Left lung (tissue), 10 donors: Measurements from ENCODE around the gene RAD52. TPM values are rescaled to one million over a fixed set of nuclear protein-coding genes. Genes with fewer than 3 reads are reported as not detected.

ENCODE experiments used
- ATAC-seq: fragments of 200-7000 bp; cut with Tn5 transposase; one replicate; pipeline ENCODE4 v1.9.1; 2020; ENCODE audit warnings: moderate library complexity
- DNase-seq, 4 donors: peaks; one replicate each; pipeline ENCODE4 v3.0.0-alpha.2; 2013 to 2020
- H3K27ac ChIP-seq, 2 donors: fragments of 200-600 bp; sonication (generic) in 1 of 2; one replicate each; pipeline versions ENCODE4 v1.5.0 to v1.8.0; 2020 to 2021
- H3K27me3 ChIP-seq, 2 donors: fragments of 200-600 bp; sonication (generic) in 1 of 2; one replicate each; pipeline versions ENCODE4 v1.5.0 to v1.8.0; 2020 to 2021
- H3K36me3 ChIP-seq, 2 donors: fragments of 200-600 bp; sonication (generic) in 1 of 2; one replicate each; pipeline versions ENCODE4 v1.5.0 to v1.8.0; 2020 to 2021
- H3K4me1 ChIP-seq, 2 donors: fragments of 200-600 bp; one replicate each; pipeline ENCODE4 v1.8.0; 2021
- H3K4me3 ChIP-seq, 2 donors: fragments of 200-600 bp; sonication (generic) in 1 of 2; one replicate each; pipeline versions ENCODE4 v1.5.0 to v1.8.0; 2020 to 2021; ENCODE audit warnings: mild to moderate bottlenecking in 1 of 2
- H3K9me3 ChIP-seq, 2 donors: fragments of 200-600 bp; sonication (generic) in 1 of 2; one replicate each; pipeline versions ENCODE4 v1.5.0 to v1.8.0; 2020 to 2021
- CTCF ChIP-seq, 2 donors: fragments of 200-600 bp; sonication (generic) in 1 of 2; IDR thresholded peaks; one replicate each; pipeline versions ENCODE4 v1.5.0 to v1.8.0; 2021; ENCODE audit warnings: antibody characterized with exemption in 2 of 2
- intact Hi-C, 2 donors: fragments of 100-400 bp; cut with DNase I; formaldehyde crosslinking; loops; one replicate each; pipeline versions ENCODE4 v1.11.2 to v1.14.2; 2022
- polyA plus RNA-seq, 6 donors: library from polyadenylated mRNA; unstranded; fragments of 120-200 nt; gene quantifications; one replicate each; pipeline ENCODE4 v1.2.1, GENCODE V29; 2013; ENCODE audit not compliant: insufficient read length in 6 of 6
- total RNA-seq, 2 donors: library from RNA; stranded (reverse); fragmentation: NEBNext Ultra II Directional; extraction: Animal tissue kit (Norgen Biotek cat#: 25700); gene quantifications; one replicate each; pipeline ENCODE4 v1.2.1, GENCODE V29; 2021
- donor health status: DM: no; HTN: yes; CAD: no.
- donor health status: DM: no; HTN: no; CAD: no.

Gene RAD52
- total and polyA plus RNA-seq, 8 donors = 11.1 to 46.9 (median 36.8) TPM

DNA sequence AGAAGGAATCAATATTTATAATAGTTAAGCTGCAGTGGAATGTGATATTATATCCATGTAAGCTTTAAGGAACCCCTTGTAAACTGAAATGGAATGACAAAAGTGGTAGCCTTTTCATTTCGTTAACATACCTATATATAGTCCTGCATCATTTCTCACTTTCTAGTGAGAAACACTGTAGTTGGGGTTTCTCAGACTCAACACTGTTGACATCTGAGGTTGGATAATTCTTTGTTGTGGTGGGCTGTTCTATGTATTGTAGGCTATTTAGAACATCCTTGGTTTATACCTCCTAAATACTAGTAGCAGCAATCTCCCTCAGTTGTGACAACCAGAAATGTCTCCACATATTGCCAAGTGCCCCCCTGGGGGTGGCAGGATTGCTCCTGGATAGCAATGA lies 79.1 kb downstream of the RAD52 start:
- no peak for ATAC-seq
- intact Hi-C loops = no loop called here
- no peak for TF ChIP-seq CTCF (IDR thresholded peaks at IDR 0.05)

DNA sequence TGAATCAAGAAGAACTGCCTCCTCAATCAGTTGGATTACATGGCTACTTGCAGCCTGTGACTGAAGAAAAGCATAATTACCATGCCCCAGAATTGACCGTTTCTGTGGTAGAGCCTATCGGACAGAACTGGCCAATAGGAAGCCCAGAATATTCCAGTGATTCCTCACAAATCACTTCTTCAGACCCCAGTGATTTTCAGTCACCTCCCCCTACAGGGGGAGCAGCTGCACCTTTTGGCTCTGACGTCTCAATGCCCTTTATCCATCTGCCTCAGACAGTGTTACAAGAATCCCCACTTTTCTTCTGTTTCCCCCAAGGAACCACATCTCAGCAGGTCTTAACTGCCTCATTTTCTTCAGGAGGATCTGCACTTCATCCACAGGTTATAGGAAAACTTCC lies 80.8 kb downstream of the RAD52 start:
- TF ChIP-seq CTCF (IDR thresholded peaks at IDR 0.05) = no peak
- no peak overlapping the region for H3K27ac ChIP-seq
- intact Hi-C loops = no loop called here
- H3K4me1 ChIP-seq = no peaks in the 10 kb centered on the region
- no peaks in the 10 kb centered on the region for H3K9me3 ChIP-seq
- DNase-seq (no peak), ATAC-seq (no peak)
- H3K27me3 ChIP-seq = no peaks in the 10 kb centered on the region
- peaks cover 0 to 89% of the 10 kb centered on the region in 2 donors for H3K36me3 ChIP-seq
- no peak overlapping the region for H3K4me3 ChIP-seq

More for the DNA sequence above, 79.1 kb downstream of the RAD52 start:
- Histone ChIP-seq H3K27ac (no peak overlapping the region), H3K36me3 (peaks cover 0 to 86% of the 10 kb centered on the region in 2 donors), H3K27me3 (no peaks in the 10 kb centered on the region), H3K4me3 (no peak overlapping the region), H3K4me1 (no peaks in the 10 kb centered on the region), H3K9me3 (no peaks in the 10 kb centered on the region)
- no peak for DNase-seq

DNA sequence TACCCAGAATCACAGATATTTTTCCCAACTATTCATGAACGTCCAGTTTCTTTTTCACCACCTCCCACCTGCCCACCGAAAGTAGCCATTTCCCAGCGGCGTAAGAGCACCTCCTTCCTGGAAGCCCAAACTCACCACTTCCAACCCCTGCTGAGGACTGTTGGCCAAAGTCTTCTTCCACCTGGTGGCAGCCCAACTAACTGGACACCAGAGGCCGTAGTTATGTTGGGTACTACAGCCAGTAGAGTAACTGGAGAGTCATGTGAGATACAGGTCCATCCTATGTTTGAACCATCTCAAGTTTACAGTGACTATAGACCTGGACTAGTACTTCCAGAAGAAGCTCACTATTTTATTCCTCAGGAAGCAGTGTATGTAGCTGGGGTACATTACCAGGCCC lies 81.6 kb downstream of the RAD52 start:
- no peak for ATAC-seq
- no peak for DNase-seq
- intact Hi-C loops = no loop called here

GRCh38 chr12:865614-866013 lies 83.9 kb downstream of the RAD52 start:
- ATAC-seq (no peak), DNase-seq (no peak)
- Histone ChIP-seq H3K27ac (no peak overlapping the region), H3K4me1 (no peaks in the 10 kb centered on the region), H3K9me3 (no peaks in the 10 kb centered on the region), H3K4me3 (no peak overlapping the region), H3K36me3 (peaks cover 0 to 84% of the 10 kb centered on the region in 2 donors), H3K27me3 (no peaks in the 10 kb centered on the region)
- no peak for TF ChIP-seq CTCF (IDR thresholded peaks at IDR 0.05)
- intact Hi-C loops = no loop called here

More for the DNA sequence above, 81.6 kb downstream of the RAD52 start:
- Histone ChIP-seq H3K4me1 (no peaks in the 10 kb centered on the region), H3K36me3 (peaks cover 0 to 87% of the 10 kb centered on the region in 2 donors), H3K27me3 (no peaks in the 10 kb centered on the region), H3K4me3 (no peak overlapping the region), H3K27ac (no peak overlapping the region), H3K9me3 (no peaks in the 10 kb centered on the region)
- TF ChIP-seq CTCF (IDR thresholded peaks at IDR 0.05) = no peak

DNA sequence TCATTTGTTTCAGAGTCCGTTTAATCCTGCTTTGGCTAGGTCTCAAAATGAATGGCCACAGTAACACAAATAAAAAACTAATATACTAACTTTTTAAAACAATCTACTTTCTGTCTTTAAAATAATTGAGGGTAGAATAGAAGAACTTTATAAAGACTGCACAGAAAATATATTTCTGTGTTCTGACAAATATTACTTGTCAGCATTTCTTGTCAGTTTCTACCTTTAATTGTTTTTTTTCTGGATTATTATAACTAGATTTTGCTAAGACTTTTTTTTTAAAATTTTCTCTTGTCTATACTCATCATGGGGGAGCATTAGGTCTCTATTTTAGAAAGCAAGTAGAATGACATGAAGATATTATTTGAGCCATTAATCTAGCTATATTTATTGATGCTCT lies 86.2 kb downstream of the RAD52 start:
- TF ChIP-seq CTCF (IDR thresholded peaks at IDR 0.05) = no peak
- H3K9me3 ChIP-seq = no peaks in the 10 kb centered on the region
- H3K27ac ChIP-seq = no peak overlapping the region
- H3K4me3 ChIP-seq = no peak overlapping the region
- H3K36me3 ChIP-seq = peaks cover 0 to 86% of the 10 kb centered on the region in 2 donors
- H3K27me3 ChIP-seq = no peaks in the 10 kb centered on the region
- ATAC-seq (no peak), DNase-seq (no peak)
- intact Hi-C loops = no loop called here
- no peaks in the 10 kb centered on the region for H3K4me1 ChIP-seq
